Breast epithelium (tissue), 4 donors: ENCODE results near the gene PLAC1. TPM values are rescaled to one million over a fixed set of nuclear protein-coding genes. Genes with fewer than 3 reads are reported as not detected.
A peak's percentile ranks its signal among the peaks of the same experiment; 100 is the strongest.

Experiments used
- DNase-seq, 2 donors: peaks; one replicate each; pipeline ENCODE4 v3.0.0-alpha.2; 2019; ENCODE audit warnings: low spot score in 2 of 2
- H3K27ac ChIP-seq, 2 donors: fragments of 200-600 bp; sonication (generic) in 1 of 2; one replicate each; pipeline ENCODE4 v1.5.1; 2016 to 2019; ENCODE audit warnings: mild to moderate bottlenecking in 1 of 2
- H3K27me3 ChIP-seq, 2 donors: fragments of 200-600 bp; sonication (generic) in 1 of 2; one replicate each; pipeline versions ENCODE4 v1.5.1 to v1.6.0; 2017 to 2019; ENCODE audit warnings: control low read depth in 1 of 2, mild to moderate bottlenecking in 1 of 2
- H3K36me3 ChIP-seq: fragments of 200-600 bp; one replicate; pipeline ENCODE4 v1.5.1; 2019
- H3K4me1 ChIP-seq, 2 donors: fragments of 200-600 bp; sonication (generic); one replicate each; pipeline ENCODE4 v1.5.1; 2016 to 2019; ENCODE audit warnings: control low read depth in 1 of 2
- H3K4me3 ChIP-seq, 3 donors: fragments of 200-600 bp; sonication (generic); 1 replicate in 2 of 3; 2 replicates in 1 of 3; pipeline ENCODE4 v1.5.1; 2016 to 2019; ENCODE audit warnings: mild to moderate bottlenecking in 3 of 3, moderate library complexity in 2 of 3
- H3K9me3 ChIP-seq, 2 donors: fragments of 200-600 bp; sonication (generic) in 1 of 2; one replicate each; pipeline ENCODE4 v1.5.1; 2016 to 2019; ENCODE audit warnings: control low read depth in 1 of 2
- CTCF ChIP-seq, 3 donors: fragments of 450-650 bp; IDR thresholded peaks; one replicate each; pipeline ENCODE4 v1.5.1; 2016 to 2017; ENCODE audit warnings: antibody characterized with exemption in 3 of 3, mild to moderate bottlenecking in 3 of 3, moderate library complexity in 3 of 3
- POLR2A ChIP-seq: fragments of 450-650 bp; IDR thresholded peaks from one replicate; pipeline ENCODE4 v1.6.1; 2016; ENCODE audit warnings: antibody characterized with exemption, mild to moderate bottlenecking, moderate library complexity
- POLR2AphosphoS5 ChIP-seq, 3 donors: sonication (generic); formaldehyde crosslinking; IDR thresholded peaks; one replicate each; pipeline ENCODE4 v1.6.1; 2017; ENCODE audit warnings: antibody characterized with exemption in 3 of 3
- intact Hi-C: fragments of 100-400 bp; cut with DNase I; formaldehyde crosslinking; loops from one replicate; pipeline ENCODE4 v1.15.1; 2023; ENCODE audit warnings: low total_unique reads
- total RNA-seq, 3 donors: library from RNA; depleted of rRNA; stranded (reverse); fragments of >200 nt; gene quantifications; one replicate each; pipeline ENCODE4 v1.1.0, GENCODE V29; 2016

The PLAC1 gene
- total RNA-seq, 3 donors from 2014 or later, result not detected

- no peak for DNase-seq
- intact Hi-C loops, result no loop called here
- no peak overlapping the region for H3K27ac ChIP-seq
- H3K27me3 ChIP-seq, result peaks cover 0 to 70% of the 10 kb centered on the region in 2 donors
- TF ChIP-seq POLR2A, result no peak
- no peak for TF ChIP-seq CTCF (IDR thresholded peaks at IDR 0.05)
- no peak for TF ChIP-seq POLR2AphosphoS5 (IDR thresholded peaks at IDR 0.05)
- H3K9me3 ChIP-seq, result no peaks in the 10 kb centered on the region
- no peaks in the 10 kb centered on the region for H3K4me1 ChIP-seq
- no peaks in the 10 kb centered on the region for H3K36me3 ChIP-seq
- H3K4me3 ChIP-seq, result no peak overlapping the region
Measured at GRCh38 chrX:134634691-134635090, 23.6 kb downstream of the PLAC1 start.

GRCh38 chrX:134633832-134634231 lies 24.4 kb downstream of the PLAC1 start:
- TF ChIP-seq POLR2A (no peak), POLR2AphosphoS5 (IDR thresholded peaks at IDR 0.05) (no peak), CTCF (IDR thresholded peaks at IDR 0.05) (no peak)
- H3K27ac ChIP-seq, result no peak overlapping the region
- intact Hi-C loops, result no loop called here
- H3K9me3 ChIP-seq, result no peaks in the 10 kb centered on the region
- no peaks in the 10 kb centered on the region for H3K4me1 ChIP-seq
- DNase-seq, result no peak
- H3K36me3 ChIP-seq, result no peaks in the 10 kb centered on the region
- H3K27me3 ChIP-seq, result peaks cover 0 to 72% of the 10 kb centered on the region in 2 donors
- H3K4me3 ChIP-seq, result no peak overlapping the region

GRCh38 chrX:134633394-134633793 lies 24.9 kb downstream of the PLAC1 start:
- Histone ChIP-seq H3K27me3 (peaks cover 0 to 76% of the 10 kb centered on the region in 2 donors), H3K27ac (no peak overlapping the region), H3K4me3 (no peak overlapping the region), H3K9me3 (no peaks in the 10 kb centered on the region), H3K36me3 (no peaks in the 10 kb centered on the region), H3K4me1 (no peaks in the 10 kb centered on the region)
- intact Hi-C loops, result no loop called here
- no peak for DNase-seq
- TF ChIP-seq POLR2A (no peak), CTCF (IDR thresholded peaks at IDR 0.05) (no peak), POLR2AphosphoS5 (IDR thresholded peaks at IDR 0.05) (no peak)

- no peak for DNase-seq
- Histone ChIP-seq H3K4me3 (no peak overlapping the region), H3K36me3 (no peaks in the 10 kb centered on the region), H3K27me3 (peaks cover 0 to 75% of the 10 kb centered on the region in 2 donors), H3K27ac (peak overlapping the region in 1 of 2 donors; percentile 48), H3K4me1 (no peaks in the 10 kb centered on the region), H3K9me3 (no peaks in the 10 kb centered on the region)
- intact Hi-C loops, result no loop called here
- TF ChIP-seq POLR2AphosphoS5 (IDR thresholded peaks at IDR 0.05) (no peak), CTCF (IDR thresholded peaks at IDR 0.05) (no peak), POLR2A (no peak)
Measured at GRCh38 chrX:134632355-134632754, 25.9 kb downstream of the PLAC1 start.

- peak overlapping the region in 1 of 2 donors; percentile 48 for H3K27ac ChIP-seq
- H3K9me3 ChIP-seq, result no peaks in the 10 kb centered on the region
- DNase-seq, result no peak
- peak in 2 of 3 donors; percentile 26 to 40 for TF ChIP-seq POLR2AphosphoS5 (IDR thresholded peaks at IDR 0.05)
- TF ChIP-seq CTCF (IDR thresholded peaks at IDR 0.05), result no peak
- no peaks in the 10 kb centered on the region for H3K36me3 ChIP-seq
- no peak overlapping the region for H3K4me3 ChIP-seq
- intact Hi-C loops, result no loop called here
- no peaks in the 10 kb centered on the region for H3K4me1 ChIP-seq
- peaks cover 0 to 72% of the 10 kb centered on the region in 2 donors for H3K27me3 ChIP-seq
Measured at GRCh38 chrX:134631426-134632346, 26.6 kb downstream of the PLAC1 start.
